ENCODE measurements around the gene ARRB1.

- TF ChIP-seq TAF1 (IDR thresholded peaks at IDR 0.05; ENCODE audit: borderline replicate concordance, low read depth, low read length): no peak
- no peak for TF ChIP-seq POLR2A (IDR thresholded peaks at IDR 0.05; ENCODE audit: low read depth, low read length)
Measured at GRCh38 chr11:75289919-75290318, 61.5 kb downstream of the ARRB1 start.

All from GM12892 (cell line).